Prostate gland (tissue), 2 donors: ENCODE results near the gene RAB33A. TPM values are rescaled to one million over a fixed set of nuclear protein-coding genes. Genes with fewer than 3 reads are reported as not detected.

Source experiments
- DNase-seq: peaks from one replicate; pipeline ENCODE4 v3.0.0-alpha.2; 2019; ENCODE audit warnings: low spot score
- H3K27ac ChIP-seq, 2 donors: fragments of 200-600 bp; sonication (generic); 2 replicates each; pipeline ENCODE4 v1.5.1; 2017 to 2019
- H3K27me3 ChIP-seq: fragments of 200-600 bp; sonication (generic); replicated peaks from 2 replicates; pipeline ENCODE4 v1.5.1; 2019; ENCODE audit not compliant: insufficient read depth
- H3K36me3 ChIP-seq, 2 donors: fragments of 200-600 bp; sonication (generic); 1 replicate in 1 of 2; 2 replicates in 1 of 2; pipeline versions ENCODE4 v1.5.1 to v1.8.1; 2017 to 2019
- H3K4me1 ChIP-seq: fragments of 200-600 bp; sonication (generic); replicated peaks from 2 replicates; pipeline ENCODE4 v1.5.1; 2019
- H3K4me3 ChIP-seq, 2 donors: fragments of 200-600 bp; sonication (generic); 2 replicates each; pipeline ENCODE4 v1.5.1; 2017 to 2019
- H3K9me3 ChIP-seq: fragments of 200-600 bp; sonication (generic); 2 replicates; pipeline ENCODE4 v1.5.1; 2017
- CTCF ChIP-seq, 4 experiments: fragments of 200-600 bp in 2 of 4; fragments of 450-650 bp in 2 of 4; sonication (generic) in 2 of 4; IDR thresholded peaks; 1 replicate in 3 of 4; 2 replicates in 1 of 4; pipeline ENCODE4 v1.5.1; 2016 to 2019; ENCODE audit warnings: antibody characterized with exemption in 4 of 4, mild to moderate bottlenecking in 2 of 4, moderate library complexity in 2 of 4
- POLR2A ChIP-seq: fragments of 450-650 bp; IDR thresholded peaks from one replicate; pipeline ENCODE4 v1.6.1; 2016; ENCODE audit warnings: antibody characterized with exemption, mild to moderate bottlenecking
- POLR2AphosphoS5 ChIP-seq: sonication (generic); formaldehyde crosslinking; IDR thresholded peaks from one replicate; pipeline ENCODE4 v1.6.1; 2017; ENCODE audit warnings: antibody characterized with exemption
- WGBS: methylation state at CpG from one replicate; pipeline ENCODE4 v1.1.5; 2018; 5-methylcytosine and 5-hydroxymethylcytosine counted together
- intact Hi-C: fragments of 100-400 bp; cut with DNase I; formaldehyde crosslinking; loops from one replicate; pipeline ENCODE4 v1.14.2; 2022
- total RNA-seq, 2 donors: library from RNA; depleted of rRNA; stranded (reverse); fragments of >200 nt; gene quantifications; one replicate each; pipeline ENCODE4 v1.1.0, GENCODE V29; 2016

RAB33A gene
- total RNA-seq, 2 donors from 2014 or later: 0.62 TPM; not detected in 1

- Histone ChIP-seq H3K36me3 (no peaks in the 10 kb centered on the region), H3K27me3 (no peaks in the 10 kb centered on the region), H3K4me3 (no peak overlapping the region), H3K4me1 (no peaks in the 10 kb centered on the region), H3K9me3 (no peaks in the 10 kb centered on the region), H3K27ac (no peak overlapping the region)
- no peak for DNase-seq
- TF ChIP-seq POLR2A: no peak
- no peak for TF ChIP-seq CTCF (IDR thresholded peaks at IDR 0.05)
- no peak for TF ChIP-seq POLR2AphosphoS5
- 93% methylated on average over 11 of the region's 11 CpGs for WGBS
- intact Hi-C loops: no loop called here
These were observed 12.4 kb downstream of the RAB33A start for GRCh38 chrX:130184168-130184567.

GRCh38 chrX:130184857-130185256, 13.1 kb downstream of the RAB33A start:
- WGBS: 42% methylated on average over 2 of the region's 2 CpGs
- intact Hi-C loops: no loop called here
- no peaks in the 10 kb centered on the region for H3K4me1 ChIP-seq
- TF ChIP-seq POLR2A (no peak), POLR2AphosphoS5 (no peak), CTCF (IDR thresholded peaks at IDR 0.05) (no peak)
- H3K36me3 ChIP-seq: no peaks in the 10 kb centered on the region
- no peak overlapping the region for H3K4me3 ChIP-seq
- DNase-seq: no peak
- no peaks in the 10 kb centered on the region for H3K27me3 ChIP-seq
- no peak overlapping the region for H3K27ac ChIP-seq
- no peaks in the 10 kb centered on the region for H3K9me3 ChIP-seq

GRCh38 chrX:130186651-130187050, 14.9 kb downstream of the RAB33A start:
- WGBS: 73% methylated on average over 3 of the region's 4 CpGs

GRCh38 chrX:130190801-130191200, 19.0 kb downstream of the RAB33A start:
- H3K9me3 ChIP-seq: no peaks in the 10 kb centered on the region
- no peak for DNase-seq
- 100% methylated on average over 1 of the region's 4 CpGs for WGBS
- intact Hi-C loops: loop anchor here (5.0 kb wide), 1 partner anchor 108 kb away; no protein-coding TSS in a partner anchor
- H3K27me3 ChIP-seq: no peaks in the 10 kb centered on the region
- H3K36me3 ChIP-seq: no peaks in the 10 kb centered on the region
- no peak overlapping the region for H3K27ac ChIP-seq
- no peak overlapping the region for H3K4me3 ChIP-seq
- no peaks in the 10 kb centered on the region for H3K4me1 ChIP-seq
- TF ChIP-seq POLR2A: no peak
- TF ChIP-seq POLR2AphosphoS5: no peak
- TF ChIP-seq CTCF (IDR thresholded peaks at IDR 0.05): no peak

More at GRCh38 chrX:130186651-130187050, 14.9 kb downstream of the RAB33A start:
- H3K4me1 ChIP-seq: no peaks in the 10 kb centered on the region
- H3K36me3 ChIP-seq: no peaks in the 10 kb centered on the region
- no peak overlapping the region for H3K27ac ChIP-seq
- H3K9me3 ChIP-seq: no peaks in the 10 kb centered on the region
- no peak for DNase-seq
- H3K4me3 ChIP-seq: no peak overlapping the region
- TF ChIP-seq POLR2A (no peak), CTCF (IDR thresholded peaks at IDR 0.05) (no peak), POLR2AphosphoS5 (no peak)
- H3K27me3 ChIP-seq: no peaks in the 10 kb centered on the region
- intact Hi-C loops: no loop called here

GRCh38 chrX:130196466-130196865, 24.7 kb downstream of the RAB33A start:
- TF ChIP-seq POLR2A (no peak), POLR2AphosphoS5 (no peak), CTCF (IDR thresholded peaks at IDR 0.05) (no peak)
- no peaks in the 10 kb centered on the region for H3K27me3 ChIP-seq
- no peaks in the 10 kb centered on the region for H3K9me3 ChIP-seq
- H3K36me3 ChIP-seq: no peaks in the 10 kb centered on the region
- intact Hi-C loops: no loop called here
- no peaks in the 10 kb centered on the region for H3K4me1 ChIP-seq
- no peak overlapping the region for H3K4me3 ChIP-seq
- 57% methylated on average over 7 of the region's 7 CpGs for WGBS
- DNase-seq: no peak
- H3K27ac ChIP-seq: no peak overlapping the region
